H1 (cell line): ENCODE data around the gene GRM4. TPM values are rescaled to one million over a fixed set of nuclear protein-coding genes. Genes with fewer than 3 reads are reported as not detected.

Source experiments
- CTCF ChIA-PET: fragments of 300-600 bp; sonication (Branson Sonifier 250); formaldehyde crosslinking; loops from one replicate; lab custom pipeline; 2021; ENCODE audit not compliant: partially characterized antibody; lab: Charles Lee
- POLR2A ChIA-PET: fragments of 300-600 bp; sonication (Branson Sonifier 250); formaldehyde crosslinking; loops from one replicate; lab custom pipeline; 2021; ENCODE audit warnings: inconsistent platforms; ENCODE audit not compliant: partially characterized antibody; lab: Charles Lee
- DNase-seq, 2 experiments: peaks; one replicate each; pipeline versions ENCODE4 v3.0.0 to v3.0.0-alpha.2; 2010 to 2022; ENCODE audit warnings: low spot score in 2 of 2, low read depth in 1 of 2, mixed read lengths in 1 of 2
- FAIRE-seq: peaks from 2 replicates; lab custom pipeline; 2011; peaks lifted over from hg19 to GRCh38; lab: Jason Lieb, UNC
- H2AFZ ChIP-seq: 2 replicates; pipeline ENCODE4 v1.8.1; 2012; ENCODE audit warnings: low read length, inconsistent platforms
- H2AK5ac ChIP-seq: 2 replicates; pipeline ENCODE4 v1.6.1; 2013; ENCODE audit warnings: low read depth, low read length
- H2BK120ac ChIP-seq: replicated peaks from 2 replicates; pipeline ENCODE3; 2013; ENCODE audit warnings: low read depth, low read length, inconsistent platforms
- H2BK12ac ChIP-seq: 2 replicates; pipeline ENCODE4 v1.6.1; 2013; ENCODE audit warnings: low read depth, low read length
- H2BK15ac ChIP-seq: 2 replicates; pipeline ENCODE4 v1.6.1; 2013; ENCODE audit warnings: low read length
- H2BK20ac ChIP-seq: 2 replicates; pipeline ENCODE4 v1.6.1; 2013; ENCODE audit warnings: low read length
- H2BK5ac ChIP-seq: 2 replicates; pipeline ENCODE4 v1.6.1; 2013; ENCODE audit warnings: low read depth, low read length
- H3K14ac ChIP-seq: 2 replicates; pipeline ENCODE4 v1.6.1; 2013; ENCODE audit warnings: inconsistent platforms; ENCODE audit not compliant: insufficient read length
- H3K18ac ChIP-seq: 2 replicates; pipeline ENCODE4 v1.6.1; 2013; ENCODE audit warnings: low read length; ENCODE audit errors: extremely low read depth
- H3K23ac ChIP-seq: 2 replicates; pipeline ENCODE4 v1.6.1; 2013; ENCODE audit warnings: inconsistent platforms; ENCODE audit not compliant: insufficient read length
- H3K23me2 ChIP-seq: 2 replicates; pipeline ENCODE4 v1.6.1; 2013; ENCODE audit warnings: low read depth, low read length
- H3K27ac ChIP-seq: 2 replicates; pipeline ENCODE4 v1.6.1; 2011; ENCODE audit warnings: low read depth, low read length, inconsistent platforms
- H3K27me3 ChIP-seq, 4 experiments: replicated peaks in 1 of 4; 1 replicate in 1 of 4; 2 replicates in 3 of 4; pipeline versions ENCODE4 v1.6.1 to v1.8.1; 2011 to 2013; ENCODE audit warnings: low read length in 3 of 4, mild to moderate bottlenecking in 3 of 4, inconsistent platforms in 2 of 4, mixed read lengths in 2 of 4, moderate library complexity in 1 of 4; ENCODE audit not compliant: control insufficient read depth in 3 of 4, insufficient read depth in 3 of 4; ENCODE audit errors: extremely low read depth in 1 of 4
- H3K36me3 ChIP-seq, 4 experiments: 2 replicates each; pipeline versions ENCODE4 v1.6.1 to v1.8.1; 2011 to 2013; ENCODE audit warnings: mild to moderate bottlenecking in 4 of 4, low read length in 3 of 4, moderate library complexity in 2 of 4, control low read depth in 1 of 4, inconsistent platforms in 1 of 4; ENCODE audit not compliant: insufficient read depth in 4 of 4, control insufficient read depth in 2 of 4
- H3K4ac ChIP-seq: replicated peaks from 2 replicates; pipeline ENCODE3; 2013; ENCODE audit warnings: low read length, low read depth, mixed read lengths, inconsistent platforms; ENCODE audit not compliant: insufficient read length
- H3K4me1 ChIP-seq, 4 experiments: replicated peaks in 1 of 4; 1 replicate in 1 of 4; 2 replicates in 3 of 4; pipeline versions ENCODE4 v1.6.1 to v1.8.1; 2011 to 2013; ENCODE audit warnings: low read length in 3 of 4, inconsistent platforms in 2 of 4, mixed read lengths in 1 of 4; ENCODE audit not compliant: insufficient read depth in 4 of 4, control insufficient read depth in 3 of 4
- H3K4me2 ChIP-seq, 2 experiments: 2 replicates each; pipeline versions ENCODE4 v1.6.1 to v1.8.1; 2011 to 2013; ENCODE audit warnings: low read depth in 2 of 2, low read length in 2 of 2, control low read depth in 1 of 2, inconsistent platforms in 1 of 2, mild to moderate bottlenecking in 1 of 2; ENCODE audit not compliant: insufficient read depth in 1 of 2
- H3K4me3 ChIP-seq, 4 experiments: fragments of 200-600, 300-600 bp in 1 of 4; sonication (generic), shearing (Covaris generic), sonication (Bioruptor Twin) in 1 of 4; 2 replicates each; pipeline versions ENCODE4 v1.5.1 to v1.8.1; 2011 to 2016; ENCODE audit warnings: low read length in 4 of 4, low read depth in 3 of 4, control low read depth in 2 of 4, inconsistent platforms in 2 of 4, mild to moderate bottlenecking in 2 of 4, mixed read lengths in 1 of 4, moderate library complexity in 1 of 4; ENCODE audit not compliant: insufficient read depth in 2 of 4; ENCODE audit errors: extremely low read depth in 1 of 4
- H3K56ac ChIP-seq: replicated peaks from 2 replicates; pipeline ENCODE3; 2013; ENCODE audit warnings: low read depth, mild to moderate bottlenecking, mixed read lengths, low read length, inconsistent platforms; ENCODE audit not compliant: insufficient read length
- H3K79me1 ChIP-seq: 2 replicates; pipeline ENCODE4 v1.6.1; 2013; ENCODE audit warnings: low read depth, low read length, control low read depth
- H3K79me2 ChIP-seq, 2 experiments: 2 replicates each; pipeline versions ENCODE4 v1.6.1 to v1.8.1; 2012 to 2013; ENCODE audit warnings: low read length in 2 of 2, mild to moderate bottlenecking in 2 of 2, inconsistent platforms in 1 of 2; ENCODE audit not compliant: insufficient read depth in 2 of 2, control insufficient read depth in 1 of 2
- H3K9ac ChIP-seq, 4 experiments: replicated peaks in 1 of 4; 1 replicate in 1 of 4; 2 replicates in 3 of 4; pipeline versions ENCODE4 v1.6.1 to v1.8.1; 2011 to 2013; ENCODE audit warnings: low read depth in 3 of 4, low read length in 3 of 4, control low read depth in 2 of 4, mild to moderate bottlenecking in 2 of 4, moderate library complexity in 2 of 4, inconsistent platforms in 1 of 4; ENCODE audit errors: extremely low read depth in 1 of 4
- H3K9me3 ChIP-seq, 2 experiments: 2 replicates each; pipeline versions ENCODE4 v1.6.1 to v1.8.1; 2012 to 2013; ENCODE audit warnings: mild to moderate bottlenecking in 2 of 2, moderate library complexity in 2 of 2, control low read depth in 1 of 2, inconsistent platforms in 1 of 2, low read depth in 1 of 2, low read length in 1 of 2, mixed read lengths in 1 of 2; ENCODE audit not compliant: insufficient read depth in 2 of 2
- H4K20me1 ChIP-seq, 2 experiments: replicated peaks in 1 of 2; 2 replicates each; pipeline versions ENCODE3 to v1.8.1; 2011 to 2013; ENCODE audit warnings: inconsistent platforms in 2 of 2, low read length in 2 of 2, mild to moderate bottlenecking in 1 of 2; ENCODE audit not compliant: insufficient read depth in 2 of 2, control insufficient read depth in 1 of 2
- H4K5ac ChIP-seq: 2 replicates; pipeline ENCODE4 v1.6.1; 2013; ENCODE audit warnings: low read length, low read depth, mixed read lengths, inconsistent platforms; ENCODE audit not compliant: insufficient read length
- H4K8ac ChIP-seq: 2 replicates; pipeline ENCODE4 v1.8.0; 2013; ENCODE audit warnings: mild to moderate bottlenecking, moderate library complexity, low read length, inconsistent platforms; ENCODE audit not compliant: insufficient read depth; ENCODE audit errors: extremely low read depth
- H4K91ac ChIP-seq: replicated peaks from 2 replicates; pipeline ENCODE3; 2013; ENCODE audit warnings: low read length, mixed read lengths, inconsistent platforms; ENCODE audit not compliant: insufficient read length
- ATF2 ChIP-seq: IDR thresholded peaks from 2 replicates; pipeline ENCODE4 v1.6.1; 2012; ENCODE audit warnings: low read length, inconsistent platforms
- CREB1 ChIP-seq: IDR thresholded peaks from 2 replicates; pipeline ENCODE4 v1.6.1; 2012; ENCODE audit warnings: inconsistent platforms
- KDM4A ChIP-seq: IDR thresholded peaks from one replicate; pipeline ENCODE4 v1.7.1; 2012; ENCODE audit warnings: low read depth, mild to moderate bottlenecking, moderate library complexity, low read length, inconsistent platforms; ENCODE audit not compliant: severe bottlenecking
- POU5F1 ChIP-seq: IDR thresholded peaks from 2 replicates; pipeline ENCODE4 v1.6.1; 2011; ENCODE audit warnings: low read depth, mild to moderate bottlenecking, low read length, moderate library complexity
- SP4 ChIP-seq: IDR thresholded peaks from 2 replicates; pipeline ENCODE4 v1.6.1; 2012; ENCODE audit warnings: low read length, inconsistent platforms
- TAF7 ChIP-seq: optimal IDR thresholded peaks from 2 replicates; pipeline ENCODE3; 2011; ENCODE audit warnings: low read depth, mild to moderate bottlenecking, inconsistent platforms, low read length, moderate library complexity, borderline replicate concordance
- ZNF274 ChIP-seq: IDR thresholded peaks from 2 replicates; pipeline ENCODE4 v1.7.0; 2012; ENCODE audit warnings: low read length, borderline replicate concordance; ENCODE audit errors: extremely low read depth
- WGBS, 2 experiments: shearing (Covaris generic) in 1 of 2; methylation state at CpG; one replicate each; pipeline versions ENCODE4 v1.1.6 to v1.1.7; 2013 to 2015; ENCODE audit warnings: low lambda C conversion rate in 2 of 2, mixed read lengths in 2 of 2, inconsistent platforms in 1 of 2, low coverage in 1 of 2, missing lambda C conversion rate in 1 of 2; ENCODE audit not compliant: insufficient replicate concordance in 2 of 2, insufficient coverage in 1 of 2, insufficient read length in 1 of 2; ENCODE audit errors: extremely low coverage in 1 of 2, missing lambda C conversion rate in 1 of 2; 5-methylcytosine and 5-hydroxymethylcytosine counted together
- polyA plus RNA-seq, 7 experiments: library from polyadenylated mRNA; depleted of rRNA in 3 of 7; stranded (reverse) in 5 of 7; unstranded in 2 of 7; fragments of >200 nt in 5 of 7; fragments of 200-250 nt in 2 of 7; gene quantifications; 1 replicate in 5 of 7; 2 replicates in 1 of 7; 4 replicates in 1 of 7; pipeline versions ENCODE4 v1.2.1 to v1.2.3, GENCODE V29; 2011 to 2013; ENCODE audit warnings: missing spikeins in 2 of 7, mixed read lengths in 2 of 7
- total RNA-seq: library from RNA; stranded (reverse); fragmentation: NEBNext Ultra II Directional; extraction: Animal tissue kit (Norgen Biotek cat#: 25700); gene quantifications from 2 replicates; pipeline ENCODE4 v1.2.1, GENCODE V29; 2021

GRM4 gene
- total and polyA plus RNA-seq, 2 of the 8 experiments (the other 6 are each of a cell fraction or from before 2014, with no cell fraction given), result 19.6 to 21.5 TPM

- Histone ChIP-seq H2AK5ac (no peak overlapping the region), H2BK15ac (no peak overlapping the region), H4K5ac (no peak overlapping the region), H2AFZ (no peak overlapping the region), H3K14ac (no peak overlapping the region), H4K20me1 (no peaks in the 10 kb centered on the region), H3K9me3 (no peaks in the 10 kb centered on the region), H4K8ac (no peak overlapping the region), H3K79me2 (no peaks in the 10 kb centered on the region), H3K4ac (no peak overlapping the region), H3K9ac (no peak overlapping the region), H2BK5ac (no peak overlapping the region), H3K56ac (no peak overlapping the region), H2BK12ac (no peak overlapping the region), H4K91ac (no peak overlapping the region), H3K23ac (no peak overlapping the region), H2BK120ac (no peak overlapping the region), H3K23me2 (no peaks in the 10 kb centered on the region), H3K4me3 (no peak overlapping the region), H3K4me2 (no peak overlapping the region), H3K27ac (no peak overlapping the region), H3K18ac (no peak overlapping the region), H2BK20ac (no peak overlapping the region), H3K79me1 (no peaks in the 10 kb centered on the region), H3K36me3 (no peaks in the 10 kb centered on the region), H3K4me1 (peaks cover 0 to 10% (median 4%) of the 10 kb centered on the region in 4 experiments; a peak in 2 of 7 replicates), H3K27me3 (peaks cover 0 to 2% (median 0%) of the 10 kb centered on the region in 4 experiments; a peak in 1 of 7 replicates)
- DNase-seq (no peak), FAIRE-seq (no peak)
- WGBS, 2 experiments, result 82% methylated on average over 1 of the region's 1 CpG; no CpG with 5 or more reads in 1 of the 2 experiments
- POLR2A ChIA-PET, result no interaction called here
- CTCF ChIA-PET, result interaction anchor here (0.7 to 6.8 kb wide), 6 partner anchors 9 to 83 kb away, joined by 3 to 47 read pairs (median 4); no protein-coding TSS in a partner anchor
- TF ChIP-seq POU5F1 (no peak), ZNF274 (no peak), SP4 (no peak), ATF2 (no peak), TAF7 (no peak), KDM4A (no peak), CREB1 (no peak)
Observed at GRCh38 chr6:33985947-33986346, 159.9 kb downstream of the GRM4 start.
